Osteocyte (in vitro differentiated cells): Measurements from ENCODE around the gene VKORC1. TPM values are rescaled to one million over a fixed set of nuclear protein-coding genes. Genes with fewer than 3 reads are reported as not detected.

Experiments
- DNase-seq: peaks from one replicate; pipeline ENCODE4 v3.0.0; 2021; ENCODE audit warnings: mixed read lengths; ENCODE audit not compliant: unreplicated experiment; ENCODE audit errors: extremely low spot score
- H3K27ac Mint-ChIP-seq: one replicate; pipeline ENCODE4 v1.8.0; 2021; ENCODE audit warnings: mild to moderate bottlenecking, mixed read lengths; ENCODE audit not compliant: unreplicated experiment
- H3K27me3 Mint-ChIP-seq: one replicate; pipeline ENCODE4 v1.8.0; 2021; ENCODE audit warnings: mixed read lengths; ENCODE audit not compliant: unreplicated experiment
- H3K36me3 Mint-ChIP-seq: one replicate; pipeline ENCODE4 v1.8.0; 2021; ENCODE audit warnings: mixed read lengths; ENCODE audit not compliant: unreplicated experiment
- H3K4me1 Mint-ChIP-seq: one replicate; pipeline ENCODE4 v1.8.0; 2021; ENCODE audit warnings: mixed read lengths; ENCODE audit not compliant: unreplicated experiment
- H3K4me3 Mint-ChIP-seq: one replicate; pipeline ENCODE4 v1.8.0; 2021; ENCODE audit warnings: mild to moderate bottlenecking, moderate library complexity, mixed read lengths; ENCODE audit not compliant: unreplicated experiment
- H3K9me3 Mint-ChIP-seq: one replicate; pipeline ENCODE4 v1.8.0; 2021; ENCODE audit warnings: mixed read lengths; ENCODE audit not compliant: unreplicated experiment
- CTCF ChIP-seq: fragments of 200-600 bp; sonication (generic); IDR thresholded peaks from 2 replicates; pipeline ENCODE4 v1.5.0; 2021; ENCODE audit warnings: antibody characterized with exemption, mild to moderate bottlenecking, moderate library complexity
- total RNA-seq: library from RNA; stranded (reverse); gene quantifications from 2 replicates; pipeline ENCODE4 v1.2.1, GENCODE V29; 2021

The VKORC1 gene
- total RNA-seq, 1 donor from 2014 or later = 141 TPM

DNA sequence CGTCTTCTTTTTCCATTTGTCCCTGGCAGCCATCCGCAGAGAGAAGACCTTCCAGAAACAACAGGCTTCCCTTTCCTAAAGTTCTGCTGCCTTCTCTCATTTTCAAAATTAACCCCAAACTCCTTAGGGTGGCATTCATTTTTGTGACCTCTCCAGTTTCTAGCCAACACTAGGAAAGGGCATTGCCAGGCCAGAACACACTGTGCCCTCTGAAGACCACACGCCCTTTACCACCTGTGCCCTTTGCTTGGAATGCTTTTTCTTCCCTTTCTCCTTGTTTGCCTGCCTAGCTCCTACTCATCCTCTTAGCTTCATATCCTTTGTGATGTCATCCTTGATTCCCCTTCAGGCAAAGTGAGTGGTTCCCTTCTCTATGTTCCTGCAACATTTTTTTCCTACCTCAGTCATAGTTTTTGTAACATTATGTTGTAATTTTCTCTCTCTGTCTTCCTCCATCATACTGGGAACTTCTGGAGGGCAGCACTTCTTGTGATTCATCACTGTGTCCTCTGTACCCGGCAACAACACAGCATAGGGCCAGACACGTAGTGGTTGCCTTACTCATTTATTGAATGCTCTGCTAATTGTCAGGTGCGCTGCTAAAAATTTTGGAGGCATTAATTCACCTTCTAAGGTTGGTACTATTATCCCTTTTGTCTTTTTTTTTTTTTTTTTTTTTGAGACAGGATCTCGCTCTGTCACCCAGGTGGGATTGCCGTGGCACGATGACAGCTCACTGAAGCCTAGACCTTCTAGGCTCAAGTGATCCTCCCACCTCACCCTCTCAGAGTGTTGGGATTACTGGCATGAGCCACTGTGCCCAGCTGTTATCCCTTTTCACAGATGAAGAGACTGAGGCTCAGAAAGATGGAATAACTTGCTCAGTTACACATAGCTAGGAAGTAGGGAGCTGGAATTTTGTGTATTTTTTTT, 23.9 kb upstream of the VKORC1 start:
- Mint-ChIP-seq H3K36me3 (peaks cover 15% of the 10 kb centered on the region), H3K9me3 (no peaks in the 10 kb centered on the region), H3K4me1 (peaks cover 13% of the 10 kb centered on the region), H3K4me3 (peak overlapping the region; percentile 91), H3K27me3 (no peaks in the 10 kb centered on the region), H3K27ac (peak overlapping the region; percentile 98)
- no peak for TF ChIP-seq CTCF
- no peak for DNase-seq

- TF ChIP-seq CTCF = no peak
- H3K4me3 Mint-ChIP-seq = peak within 1 kb of the TSS; percentile 91
- peaks cover 13% of the 10 kb centered on the region for H3K4me1 Mint-ChIP-seq
- H3K27me3 Mint-ChIP-seq = no peaks in the 10 kb centered on the region
- DNase-seq = peak; percentile 99
- H3K9me3 Mint-ChIP-seq = no peaks in the 10 kb centered on the region
- peak within 1 kb of the TSS; percentile 98 for H3K27ac Mint-ChIP-seq
- peaks cover 15% of the 10 kb centered on the region for H3K36me3 Mint-ChIP-seq
Measured at GRCh38 chr16:31117384-31118222, 23.0 kb upstream of the VKORC1 start, which contains the start of gene KAT8. Gene KAT8 (plus strand): TSS chr16:31117664. CDS start chr16:31117682, 18 bp downstream.

DNA sequence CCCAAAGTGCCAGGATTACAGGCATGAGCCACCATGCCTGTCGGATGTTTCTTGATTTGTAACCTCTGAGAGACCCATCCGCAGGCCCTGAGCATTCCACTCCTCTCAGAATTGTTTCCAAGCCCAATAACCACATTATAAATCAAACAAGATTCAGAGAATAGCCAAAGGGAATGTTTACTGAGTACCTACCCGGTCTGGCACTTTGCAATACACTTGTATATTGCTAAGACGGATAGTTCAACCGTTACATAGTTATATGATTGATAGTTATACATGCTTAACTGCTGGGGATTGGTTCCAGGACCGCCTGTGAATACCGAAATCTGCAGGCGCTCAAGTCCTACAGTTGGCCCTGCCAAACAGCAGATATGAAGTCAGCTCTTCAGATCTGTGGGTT, 19.9 kb upstream of the VKORC1 start:
- Mint-ChIP-seq H3K4me3 (no peak overlapping the region), H3K27me3 (no peaks in the 10 kb centered on the region), H3K27ac (no peak overlapping the region), H3K4me1 (peaks cover 19% of the 10 kb centered on the region), H3K9me3 (no peaks in the 10 kb centered on the region), H3K36me3 (peaks cover 11% of the 10 kb centered on the region)
- no peak for DNase-seq
- TF ChIP-seq CTCF = no peak

GRCh38 chr16:31113121-31114120, 18.8 kb upstream of the VKORC1 start:
- Mint-ChIP-seq H3K27me3 (no peaks in the 10 kb centered on the region), H3K4me3 (no peak overlapping the region), H3K4me1 (peaks cover 17% of the 10 kb centered on the region), H3K9me3 (no peaks in the 10 kb centered on the region), H3K36me3 (peaks cover 9% of the 10 kb centered on the region), H3K27ac (no peak overlapping the region)
- TF ChIP-seq CTCF = no peak
- DNase-seq = no peak
